Measurements from ENCODE around the gene PDE8B.

The PDE8B gene

DNA sequence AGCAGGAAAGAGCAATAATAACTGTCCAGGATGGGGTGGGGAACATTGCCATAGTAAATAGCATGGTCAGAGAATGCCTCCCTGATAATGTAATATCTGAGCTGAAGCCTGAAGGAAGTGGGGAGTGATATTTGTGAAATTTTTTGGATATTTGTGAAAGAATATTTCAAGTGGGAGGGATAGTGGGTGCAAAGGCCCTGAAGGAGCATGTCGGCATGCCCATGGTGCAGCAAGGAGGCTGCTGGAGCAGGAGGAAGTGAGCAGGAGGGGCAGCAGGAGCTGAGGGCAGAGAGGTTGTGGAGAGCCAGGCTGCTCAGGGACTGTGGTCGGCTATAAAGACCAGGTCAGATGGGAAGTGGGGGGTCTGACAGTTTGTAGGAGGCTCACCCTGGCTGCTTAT is 21.1 kb upstream of the PDE8B start:
- no peak for DNase-seq

DNA sequence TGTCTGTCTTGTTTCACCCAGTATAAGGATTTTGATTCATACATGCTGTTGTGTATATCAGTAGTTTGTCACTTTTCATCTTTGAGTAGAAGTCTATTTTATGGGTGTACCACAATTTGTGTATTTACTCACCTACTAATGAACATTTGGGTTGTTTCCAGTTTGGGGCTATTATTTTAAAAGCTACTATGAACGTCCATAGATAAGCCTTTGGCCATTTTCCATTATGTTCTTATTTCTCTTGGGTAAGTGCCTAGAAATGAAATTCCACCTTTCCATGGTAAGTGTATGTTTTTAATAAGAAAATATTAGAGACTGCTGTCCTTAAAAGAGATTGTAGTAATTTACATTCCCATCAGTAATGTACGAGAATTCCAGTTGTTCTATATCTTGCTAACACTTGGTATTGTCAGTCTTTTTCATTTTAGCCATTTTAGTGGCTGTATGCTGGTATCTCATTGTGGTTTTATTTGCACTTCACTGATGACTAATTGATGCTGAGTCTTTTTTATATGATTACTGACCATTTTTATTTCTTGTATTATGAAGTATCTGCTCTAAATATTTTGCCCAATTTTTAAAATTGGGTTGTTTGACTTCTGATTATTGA is 17.9 kb upstream of the PDE8B start:
- no peak for DNase-seq

DNA sequence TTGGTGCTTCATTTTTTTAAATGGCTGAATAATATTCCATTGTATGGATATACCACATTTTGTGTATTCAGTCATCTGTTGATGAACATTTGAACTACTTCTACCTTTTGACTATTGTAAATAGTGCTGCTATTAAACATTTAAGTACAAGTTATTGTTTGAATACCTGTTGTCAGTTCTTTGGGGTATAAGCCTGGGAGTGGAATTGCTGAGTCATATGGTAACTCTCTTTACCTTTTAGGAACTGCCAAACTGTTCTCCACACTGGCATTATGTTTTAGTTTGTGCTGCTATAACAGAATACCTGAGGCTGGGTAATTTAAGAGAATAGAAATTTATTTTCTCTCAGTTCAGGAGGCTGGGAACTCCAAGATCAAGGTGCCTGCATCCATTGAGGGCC is 15.7 kb upstream of the PDE8B start:
- DNase-seq = no peak

DNA sequence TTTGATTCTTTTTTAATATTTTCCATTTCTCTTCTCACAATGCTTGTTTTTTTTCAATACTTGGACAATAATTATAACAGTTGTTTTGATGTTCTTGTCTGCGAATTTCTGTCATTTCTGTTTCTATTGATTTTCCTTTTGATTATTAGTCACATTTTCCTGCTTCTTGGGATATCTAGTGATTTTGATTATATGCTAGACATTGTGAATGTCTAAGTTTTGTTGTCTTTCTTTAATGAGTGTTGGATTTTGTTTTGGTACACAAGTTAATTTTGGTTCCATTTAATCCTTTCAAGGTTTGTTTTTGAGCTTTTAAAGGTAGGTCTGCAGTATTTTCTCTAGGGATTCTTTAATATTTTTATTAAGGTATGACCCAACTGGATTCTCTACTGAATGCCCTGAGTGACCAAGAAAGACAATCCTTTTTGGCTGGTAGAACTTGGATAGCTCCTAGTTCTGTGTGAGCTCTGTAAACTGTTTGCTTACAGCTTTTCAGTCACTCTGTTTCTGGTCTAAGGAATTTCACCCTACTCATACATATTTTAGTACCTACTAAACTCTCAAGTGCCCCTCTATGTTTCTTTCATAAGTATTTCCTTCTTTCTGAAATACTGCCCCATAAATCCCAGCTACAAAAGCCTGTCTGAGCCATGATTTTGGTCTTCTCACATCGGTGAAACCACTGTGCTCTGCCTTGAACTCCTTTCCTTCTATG is 12.5 kb upstream of the PDE8B start:
- DNase-seq = no peak

DNA sequence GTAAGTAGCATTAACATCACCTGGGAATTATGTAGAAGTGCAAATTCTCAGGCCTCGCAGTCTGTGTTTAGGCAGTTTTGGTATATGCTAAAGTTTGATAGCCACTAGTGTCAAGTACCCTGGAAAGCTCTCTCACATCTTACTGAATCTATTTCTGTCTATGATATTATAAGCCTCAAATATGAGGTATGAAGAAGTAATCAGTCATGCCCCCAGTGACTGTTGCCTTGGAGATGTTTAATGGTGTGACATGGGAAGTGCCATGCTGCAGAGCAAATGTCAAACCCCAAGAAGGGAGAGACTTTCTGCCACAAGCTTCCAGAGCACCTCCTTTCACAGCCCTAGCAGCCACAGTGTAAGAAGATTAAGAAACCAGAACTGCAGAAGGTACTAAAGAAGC is 9.8 kb upstream of the PDE8B start:
- DNase-seq = no peak

DNA sequence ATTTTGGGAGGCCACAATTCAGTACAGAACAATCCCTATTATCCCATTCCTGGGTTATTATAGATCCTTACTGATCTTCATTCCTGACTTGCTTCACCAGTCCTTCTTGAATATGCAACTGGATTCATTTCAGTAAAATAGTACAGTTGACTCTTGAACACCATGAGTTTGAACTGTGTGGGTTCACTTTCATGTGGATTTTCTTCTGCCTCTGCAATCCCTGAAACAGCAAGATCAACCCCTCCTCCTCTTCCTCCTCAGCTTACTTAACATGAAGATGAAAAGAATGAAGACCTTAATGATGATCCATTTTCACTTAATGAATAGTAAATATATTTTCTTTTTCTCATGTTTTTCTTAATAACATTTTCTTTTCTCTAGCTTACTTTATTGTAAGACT is 8.3 kb upstream of the PDE8B start:
- DNase-seq = no peak

DNA sequence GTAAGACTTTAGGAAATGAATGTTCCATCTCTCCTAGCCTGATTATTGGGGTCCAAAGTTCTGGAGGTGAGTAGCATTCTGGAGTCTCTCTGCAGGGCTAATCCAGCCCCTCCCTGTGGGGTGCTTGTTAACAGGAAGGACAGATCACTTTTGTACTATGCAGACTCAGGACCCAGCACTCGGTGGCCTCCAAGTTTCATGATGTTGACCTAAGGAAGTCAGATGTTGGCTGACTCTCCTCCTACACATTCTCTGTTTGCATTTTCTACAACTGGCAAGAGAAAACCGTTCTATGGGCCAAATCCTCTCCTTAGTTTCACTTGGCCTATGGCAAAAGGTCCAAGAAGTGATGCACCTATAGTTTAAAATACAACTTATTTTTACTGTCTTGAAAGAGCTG is 5.5 kb upstream of the PDE8B start:
- no peak for DNase-seq

DNA sequence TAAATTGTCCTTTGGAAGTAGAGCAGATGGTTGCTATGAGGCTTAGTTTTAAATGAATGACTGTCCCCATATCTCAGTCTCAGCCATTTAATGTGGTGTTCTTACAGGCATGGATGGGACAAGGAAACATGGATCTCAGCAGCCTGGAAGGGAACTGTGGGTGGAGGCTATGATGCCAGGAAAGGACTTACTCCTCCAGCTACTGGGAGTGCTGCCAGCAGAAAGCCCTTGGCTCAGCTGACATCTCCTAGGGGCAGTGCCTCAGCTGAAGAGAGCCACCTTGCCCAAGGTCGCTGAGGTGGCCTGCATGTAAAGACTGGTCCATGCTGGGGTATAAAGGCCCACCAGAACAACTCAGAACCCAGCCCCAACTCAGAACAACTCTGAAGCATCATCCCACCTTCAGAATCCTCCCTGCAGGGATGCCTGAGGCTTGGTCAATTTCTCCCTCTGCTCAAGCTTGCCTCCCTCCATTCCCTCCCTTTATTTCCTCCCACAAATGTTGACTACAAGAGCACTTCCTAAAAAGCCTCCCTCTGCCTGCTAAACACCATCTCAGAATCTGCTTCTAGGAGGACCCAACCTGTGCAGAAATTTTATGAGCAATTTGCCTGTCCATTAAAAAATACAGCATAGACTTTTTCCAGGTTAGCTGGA is 1.8 kb upstream of the PDE8B start:
- no peak for DNase-seq

DNA sequence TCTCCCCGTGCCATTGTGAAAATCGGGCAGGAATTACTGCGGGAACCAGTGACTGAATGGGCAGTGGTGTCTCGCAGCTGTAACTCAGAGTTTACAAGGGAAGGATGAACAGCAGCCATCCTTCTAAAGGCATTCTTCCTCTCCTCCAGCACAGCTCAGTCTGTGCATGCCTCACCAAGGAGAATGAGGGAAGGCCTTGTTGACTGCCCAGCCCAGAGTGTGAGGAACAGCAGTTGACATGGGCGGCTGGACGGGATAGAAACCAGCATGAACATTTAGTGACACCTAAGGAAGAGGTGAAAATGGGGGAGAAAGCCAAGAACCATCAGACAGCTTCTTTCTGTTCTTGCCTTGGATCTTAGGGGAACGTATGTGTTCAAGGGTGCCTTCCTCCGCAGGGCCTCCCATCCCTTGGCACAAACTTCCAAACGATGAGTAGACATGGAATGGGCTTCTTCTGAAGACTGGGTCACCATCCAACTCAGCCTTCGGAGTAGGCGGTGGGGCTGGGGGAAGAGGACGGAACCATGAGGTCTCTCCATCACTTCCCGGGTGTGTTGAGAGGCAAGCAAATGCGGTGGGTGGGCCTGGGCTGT is 887 bp upstream of the PDE8B start:
- DNase-seq = no peak

DNA sequence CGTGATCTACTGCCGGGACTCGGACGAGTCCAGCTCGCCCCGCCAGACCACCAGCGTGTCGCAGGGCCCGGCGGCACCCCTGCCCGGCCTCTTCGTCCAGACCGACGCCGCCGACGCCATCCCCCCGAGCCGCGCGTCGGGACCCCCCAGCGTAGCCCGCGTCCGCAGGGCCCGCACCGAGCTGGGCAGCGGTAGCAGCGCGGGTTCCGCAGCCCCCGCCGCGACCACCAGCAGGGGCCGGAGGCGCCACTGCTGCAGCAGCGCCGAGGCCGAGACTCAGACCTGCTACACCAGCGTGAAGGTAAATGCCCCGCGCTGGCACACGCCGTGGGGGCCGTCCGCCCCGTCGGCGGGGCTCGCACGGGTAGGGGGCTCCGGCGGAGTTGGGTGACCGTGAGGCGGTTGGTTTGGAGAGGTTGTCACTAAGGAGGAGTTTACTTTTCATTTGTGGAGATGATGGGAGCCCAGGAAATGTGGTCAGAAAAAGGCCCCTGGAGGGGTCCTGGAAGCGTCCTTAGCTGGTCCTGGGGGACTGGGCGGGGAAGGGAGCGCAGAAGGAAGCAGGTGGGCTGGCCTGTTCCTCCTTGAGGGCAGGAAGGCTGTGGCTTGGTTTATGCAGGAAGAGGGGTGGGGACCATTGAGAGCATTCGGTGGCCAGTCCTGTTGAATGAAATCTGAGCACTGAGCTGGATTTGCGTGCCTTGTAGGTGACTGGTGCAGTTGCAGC is 647 bp downstream of the PDE8B start:
- DNase-seq = no peak

DNA sequence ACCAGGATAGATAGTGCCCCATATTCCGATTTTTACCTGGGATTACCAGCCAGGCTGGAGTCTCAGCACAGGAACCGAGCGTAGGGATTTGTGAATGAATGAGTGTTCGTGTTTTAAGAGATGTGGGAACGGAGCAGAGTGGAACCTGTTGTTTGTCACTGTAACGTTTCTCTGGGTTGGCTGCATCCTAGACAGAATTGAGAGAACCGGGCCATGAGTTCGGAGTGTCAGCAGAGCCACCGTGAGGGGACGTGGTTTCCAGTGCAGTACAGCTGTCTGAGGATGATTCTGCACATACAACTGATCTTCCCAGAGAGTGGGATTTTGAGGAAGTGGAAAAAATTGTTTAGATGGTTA is 1.2 kb downstream of the PDE8B start:
- DNase-seq = no peak

DNA sequence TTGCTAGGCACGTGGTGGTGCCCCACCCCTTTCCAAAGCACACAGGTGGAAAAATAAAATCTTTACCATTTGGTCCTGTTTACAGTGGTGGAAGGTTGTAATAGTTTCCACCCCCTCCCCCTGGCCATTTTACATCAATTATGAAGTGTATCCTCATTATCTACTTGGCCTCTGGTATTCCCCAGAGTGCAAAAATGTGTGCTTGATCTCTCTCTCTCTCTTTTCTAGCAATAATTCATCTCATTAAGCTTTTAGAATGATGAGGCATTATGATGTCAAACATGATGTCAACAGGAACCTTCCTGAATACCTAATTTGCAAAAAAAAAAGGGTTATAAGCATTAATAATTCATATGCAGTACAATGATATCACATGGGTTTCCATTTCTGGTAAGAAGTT is 3.1 kb downstream of the PDE8B start:
- no peak for DNase-seq

DNA sequence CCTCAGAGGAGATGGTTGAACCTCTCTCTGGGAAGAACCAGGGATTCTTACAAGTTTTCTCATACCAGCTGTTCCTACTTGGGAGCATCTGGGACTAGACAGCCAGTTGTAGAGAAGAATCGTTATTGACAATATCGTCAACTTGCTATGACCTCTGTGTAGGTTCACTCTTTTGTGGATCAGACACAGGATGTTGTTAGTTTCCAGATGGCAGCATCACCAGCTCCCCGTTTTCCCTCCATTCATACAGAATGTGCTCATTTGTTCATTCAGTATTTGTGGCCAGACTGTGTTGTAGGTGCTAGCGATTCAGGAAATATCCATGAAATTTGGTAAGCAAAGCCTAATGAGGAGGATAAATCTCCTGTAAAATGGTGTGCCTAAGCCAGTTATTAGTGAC is 3.7 kb downstream of the PDE8B start:
- no peak for DNase-seq

DNA sequence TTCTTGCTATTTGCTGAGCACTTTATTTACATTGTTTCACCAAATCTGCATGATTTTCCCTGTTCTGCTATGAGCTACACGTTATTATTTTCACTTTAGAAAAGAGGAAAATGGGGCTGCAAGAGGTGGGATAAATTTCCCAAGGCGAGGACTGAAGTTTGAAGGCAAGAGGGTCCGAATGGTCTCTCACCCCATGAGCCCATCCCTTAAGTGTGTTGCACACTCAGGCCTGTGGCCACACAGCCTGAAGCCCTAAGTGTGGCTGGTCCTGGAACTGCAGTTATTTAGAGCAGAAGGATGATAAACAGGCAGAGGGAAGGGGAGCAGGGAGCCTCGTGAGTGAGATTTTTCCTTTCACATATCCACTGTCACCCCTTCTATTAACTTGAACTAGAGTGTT is 7.8 kb downstream of the PDE8B start:
- no peak for DNase-seq

DNA sequence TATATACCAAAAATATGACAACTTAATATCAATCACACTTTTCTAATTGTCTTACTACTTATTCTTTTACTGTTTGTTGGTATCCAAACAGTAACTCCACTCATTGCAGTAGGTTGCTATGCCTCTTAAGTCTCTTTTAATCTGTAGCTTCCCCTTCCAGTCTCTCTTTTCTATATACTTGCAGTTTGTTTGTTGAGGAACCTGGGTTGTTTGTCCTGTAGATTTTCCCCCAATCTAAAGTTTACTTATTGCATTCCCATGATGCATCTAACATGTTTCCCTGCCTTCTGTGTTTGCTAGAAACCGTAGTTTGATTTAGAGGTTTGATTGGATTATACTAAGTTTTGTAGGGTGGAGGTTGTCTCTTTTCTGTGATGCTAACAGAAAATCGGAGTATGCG is 10.6 kb downstream of the PDE8B start:
- no peak for DNase-seq

DNA sequence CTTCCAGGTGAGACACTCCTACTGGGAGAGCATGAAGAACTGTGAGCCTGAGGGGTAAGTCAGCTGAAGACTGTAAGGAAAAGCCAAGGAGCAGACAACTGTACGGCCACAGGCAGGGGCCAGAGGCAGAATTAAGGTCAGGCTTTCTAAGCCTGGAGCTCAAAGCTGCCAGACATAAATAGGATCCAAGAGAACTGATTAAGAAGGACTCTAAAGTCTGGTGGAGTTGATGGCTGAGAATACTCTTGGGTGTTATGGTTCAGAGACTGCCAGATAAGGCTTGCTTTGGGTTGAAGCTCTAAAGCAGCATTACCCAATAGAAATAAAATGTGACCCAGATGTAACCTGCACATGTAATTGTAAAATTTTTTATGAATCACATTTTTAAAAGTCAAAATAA is 12.2 kb downstream of the PDE8B start:
- no peak for DNase-seq

DNA sequence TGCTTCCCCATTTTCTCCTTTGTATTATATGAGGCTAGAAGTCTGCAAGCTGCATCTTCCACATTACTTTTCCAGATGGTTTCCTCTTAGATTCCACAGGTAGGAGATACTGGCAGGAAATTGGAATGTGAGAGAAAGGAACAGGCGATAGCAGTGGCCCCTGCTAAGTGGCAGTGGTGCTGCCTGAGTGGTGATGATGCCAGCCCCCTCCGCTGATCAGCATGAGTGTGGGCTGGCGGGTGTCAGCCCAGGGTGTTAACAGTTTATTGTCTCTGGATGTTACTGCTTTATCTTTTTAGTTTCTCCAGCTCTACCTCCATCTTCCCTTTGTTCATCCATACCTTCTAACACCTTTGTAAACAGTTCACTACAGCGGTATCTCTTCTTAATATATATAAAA is 13.2 kb downstream of the PDE8B start:
- no peak for DNase-seq

DNA sequence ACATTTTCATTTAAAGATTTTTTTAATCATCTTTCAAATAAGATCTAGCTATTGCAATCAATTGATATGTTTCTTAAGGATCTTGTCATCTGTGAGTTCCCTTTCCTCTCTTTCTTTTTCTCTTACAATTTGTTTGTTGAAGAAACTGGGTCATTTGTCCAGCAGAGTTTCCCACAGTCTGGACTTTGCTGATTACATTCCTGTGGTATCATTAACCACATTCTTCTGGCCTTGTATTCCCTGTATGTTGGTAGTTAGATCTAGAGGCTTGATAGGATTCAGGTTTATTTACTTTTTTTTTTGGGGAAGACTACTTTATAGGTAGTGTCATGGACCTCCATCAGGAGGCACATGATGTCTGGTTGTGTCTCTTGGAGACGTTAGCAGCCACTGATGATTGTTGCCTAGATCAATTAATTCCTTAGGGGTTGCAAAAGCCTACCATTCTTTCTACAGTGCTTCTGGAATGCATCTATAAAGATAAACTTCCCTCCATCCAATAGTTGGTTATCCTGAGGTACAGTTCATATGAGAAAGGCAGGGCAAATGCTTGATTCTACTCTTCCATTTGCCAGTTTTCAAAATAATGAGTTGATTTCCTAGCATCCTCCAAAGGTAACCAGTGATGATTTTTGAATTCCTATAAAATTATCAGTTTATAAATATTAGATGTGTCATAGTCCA is 14.3 kb downstream of the PDE8B start:
- no peak for DNase-seq

DNA sequence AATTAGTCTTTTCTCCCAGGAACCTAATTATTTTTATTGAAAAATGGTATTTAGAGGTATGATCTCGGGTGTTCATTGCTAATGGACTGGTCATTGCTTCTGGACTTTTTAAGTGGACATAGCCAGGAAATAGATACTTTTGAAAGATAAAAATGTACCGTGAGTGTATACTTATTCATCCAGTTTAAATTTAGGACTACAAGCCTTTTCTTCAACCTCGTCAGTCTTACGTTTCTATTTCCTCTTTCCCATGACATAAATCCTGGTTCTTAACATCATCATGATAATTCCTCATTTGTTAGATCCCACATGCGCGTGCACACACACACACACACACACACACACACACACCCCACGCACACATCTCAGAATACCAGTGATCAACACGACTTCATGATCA is 15.1 kb downstream of the PDE8B start:
- DNase-seq = no peak

DNA sequence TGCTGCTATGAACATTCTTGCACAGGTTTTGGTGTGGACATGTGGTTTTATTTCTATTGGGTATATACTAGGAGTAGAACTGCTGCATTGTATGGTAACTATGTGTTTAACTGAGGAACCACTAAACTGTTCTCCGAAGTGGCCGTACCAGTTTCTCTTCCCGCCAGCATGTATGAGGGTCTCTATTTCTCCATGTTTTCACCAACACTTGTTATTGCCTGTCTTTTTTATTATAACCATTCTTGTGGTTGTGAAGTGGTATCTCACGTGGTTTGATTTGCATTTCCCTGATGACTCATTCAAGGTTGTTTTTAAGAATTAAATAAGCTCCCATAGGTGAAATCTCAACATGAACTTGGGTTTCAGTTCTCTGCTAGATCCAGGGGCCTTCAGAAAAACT is 19.4 kb downstream of the PDE8B start:
- DNase-seq = no peak

DNA sequence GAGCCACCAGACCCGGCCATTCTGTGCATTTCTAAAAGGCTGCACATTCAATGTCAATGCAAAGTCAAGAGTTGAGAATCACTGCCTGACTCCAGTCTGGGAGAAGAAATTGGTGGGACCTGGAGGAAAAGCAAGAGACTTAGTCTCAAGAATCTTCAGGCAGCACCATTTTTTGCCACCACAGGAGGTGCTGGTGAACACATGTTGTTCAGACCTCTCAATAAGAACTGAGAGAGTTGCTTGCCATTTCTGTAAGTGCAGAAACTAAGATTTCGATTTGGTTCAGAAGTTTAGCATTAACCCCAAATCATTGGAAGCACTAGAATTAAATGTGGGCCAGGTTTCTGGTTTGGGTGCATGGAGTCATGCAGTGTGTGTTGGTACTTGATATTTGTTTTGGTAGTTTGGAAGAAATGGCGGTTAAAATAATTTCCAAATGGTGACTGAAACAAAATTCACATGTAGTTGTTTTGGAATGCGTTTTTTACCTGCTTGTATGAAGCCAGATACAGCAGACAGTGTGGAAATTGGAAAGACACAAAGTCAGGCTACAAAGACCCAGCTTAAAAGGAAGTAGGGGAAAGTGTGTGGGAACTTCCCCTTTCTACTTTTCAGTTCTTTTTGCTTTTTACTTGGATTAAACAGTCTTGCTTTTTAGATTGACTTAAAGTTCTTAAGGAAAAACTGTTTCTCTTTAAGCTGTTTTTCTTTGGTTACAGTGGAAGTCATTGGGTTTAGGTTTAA is 20.4 kb downstream of the PDE8B start:
- DNase-seq = no peak

DNA sequence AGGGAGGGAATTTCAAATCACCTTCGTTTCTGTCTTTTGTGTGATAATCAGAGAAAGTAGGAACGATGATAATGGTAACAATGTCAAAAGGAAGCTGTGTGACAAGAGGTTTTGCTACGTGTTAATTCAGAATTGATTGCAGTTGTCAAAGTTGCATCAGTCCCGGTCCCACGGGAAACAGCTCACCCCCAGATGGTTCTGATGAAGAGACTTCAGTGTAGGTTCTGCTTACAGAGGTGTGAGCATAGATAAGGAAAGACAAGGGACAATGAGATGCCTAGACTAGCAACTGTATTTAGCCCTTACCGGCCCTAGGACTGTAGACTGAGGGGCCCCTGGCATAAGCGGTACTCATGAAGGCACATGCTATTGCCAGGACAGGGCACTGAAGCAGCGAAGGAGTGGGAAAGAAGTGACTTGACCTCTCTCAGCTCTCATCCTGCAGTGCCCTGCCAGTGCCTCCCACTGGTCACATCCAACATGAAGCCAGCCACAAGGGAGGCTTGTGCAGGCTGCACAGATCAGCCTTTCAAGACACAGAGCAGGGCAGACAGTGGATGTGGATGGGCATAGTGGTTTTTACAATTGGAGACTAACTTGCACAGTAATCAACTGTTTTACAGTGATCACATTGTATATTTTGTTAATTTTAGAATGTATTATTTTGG is 21.1 kb downstream of the PDE8B start:
- DNase-seq = no peak
